Activated T-helper 2 cell treated with anti-CD3 and anti-CD28 coated beads, Interferon-gamma antibody, Interleukin-2, Interleukin-4, amounts not matched to agents 10 μg/mL and 5 μg/mL and 100 μg/mL, durations not matched to agents 14 hours and 24 hours and 36 hours (primary cell): ENCODE measurements around the gene SHC1. TPM values are rescaled to one million over a fixed set of nuclear protein-coding genes. Genes with fewer than 3 reads are reported as not detected.
"Not testable (repeated sequence)": the region's sequence is repeated elsewhere in the genome, so short reads cannot be mapped to it uniquely, and the experiment has no call there.

ENCODE experiments used
- DNase-seq: peaks from one replicate; pipeline ENCODE4 v3.0.0; 2021; ENCODE audit warnings: low spot score
- H3K27ac Mint-ChIP-seq: one replicate; pipeline ENCODE4 v1.8.0; 2021; ENCODE audit warnings: mixed read lengths
- H3K27me3 Mint-ChIP-seq: one replicate; pipeline ENCODE4 v1.8.0; 2021; ENCODE audit warnings: low read depth, mixed read lengths
- H3K36me3 Mint-ChIP-seq: one replicate; pipeline ENCODE4 v1.8.0; 2021; ENCODE audit warnings: low read depth, mixed read lengths
- H3K4me1 Mint-ChIP-seq: one replicate; pipeline ENCODE4 v1.8.0; 2021; ENCODE audit warnings: low read depth, mixed read lengths
- H3K4me3 Mint-ChIP-seq: one replicate; pipeline ENCODE4 v1.8.0; 2021; ENCODE audit warnings: low read depth, mild to moderate bottlenecking, moderate library complexity, mixed read lengths
- H3K9me3 Mint-ChIP-seq: one replicate; pipeline ENCODE4 v1.8.0; 2021; ENCODE audit warnings: mixed read lengths
- intact Hi-C: fragments of 100-400 bp; cut with micrococcal nuclease; formaldehyde crosslinking; loops from one replicate; pipeline ENCODE4 v1.15.1; 2023
- total RNA-seq: library from RNA; stranded (reverse); gene quantifications from 2 replicates; pipeline ENCODE4 v1.2.3, GENCODE V29; 2022

SHC1 gene
- total RNA-seq, 1 donor from 2014 or later = 55.4 TPM

- Mint-ChIP-seq H3K4me1 (peaks cover 30% of the 10 kb centered on the region), H3K27ac (peak overlapping the region; percentile 76), H3K4me3 (peak overlapping the region; percentile 45), H3K27me3 (no peaks in the 10 kb centered on the region), H3K36me3 (peaks cover 5% of the 10 kb centered on the region), H3K9me3 (no peaks in the 10 kb centered on the region)
- no peak for DNase-seq
- intact Hi-C loops = no loop called here
Observed at GRCh38 chr1:154998201-154998780, 27.7 kb upstream of the SHC1 start.

- intact Hi-C loops = no loop called here
- no peaks in the 10 kb centered on the region for H3K36me3 Mint-ChIP-seq
- DNase-seq = no peak
- peak overlapping the region; percentile 32 for H3K27ac Mint-ChIP-seq
- H3K4me3 Mint-ChIP-seq = no peak overlapping the region
- H3K27me3 Mint-ChIP-seq = no peaks in the 10 kb centered on the region
- H3K4me1 Mint-ChIP-seq = peaks cover 30% of the 10 kb centered on the region
- no peaks in the 10 kb centered on the region for H3K9me3 Mint-ChIP-seq
Observed at GRCh38 chr1:154996966-154997701, 26.6 kb upstream of the SHC1 start.

- H3K9me3 Mint-ChIP-seq, H3K27ac Mint-ChIP-seq, intact Hi-C loops, H3K27me3 Mint-ChIP-seq, H3K36me3 Mint-ChIP-seq, H3K4me3 Mint-ChIP-seq, DNase-seq: not testable (repeated sequence)
- H3K4me1 Mint-ChIP-seq = peaks cover 30% of the 10 kb centered on the region
Observed at GRCh38 chr1:154995301-154995983, 24.9 kb upstream of the SHC1 start.

- H3K27me3 Mint-ChIP-seq = no peaks in the 10 kb centered on the region
- no peaks in the 10 kb centered on the region for H3K9me3 Mint-ChIP-seq
- H3K4me1 Mint-ChIP-seq = peaks cover 25% of the 10 kb centered on the region
- intact Hi-C loops = no loop called here
- no peak for DNase-seq
- peaks cover 7% of the 10 kb centered on the region for H3K36me3 Mint-ChIP-seq
- H3K27ac Mint-ChIP-seq = no peak overlapping the region
- no peak overlapping the region for H3K4me3 Mint-ChIP-seq
Observed at GRCh38 chr1:154994591-154994990, 24.0 kb upstream of the SHC1 start.

- Mint-ChIP-seq H3K4me3 (no peak overlapping the region), H3K27me3 (no peaks in the 10 kb centered on the region), H3K9me3 (no peaks in the 10 kb centered on the region), H3K4me1 (peaks cover 25% of the 10 kb centered on the region), H3K36me3 (peaks cover 9% of the 10 kb centered on the region), H3K27ac (no peak overlapping the region)
- intact Hi-C loops = no loop called here
- no peak for DNase-seq
Observed at GRCh38 chr1:154994269-154994587, 23.7 kb upstream of the SHC1 start.

- Mint-ChIP-seq H3K27ac (peak within 1 kb of the TSS; percentile 31), H3K36me3 (peaks cover 14% of the 10 kb centered on the region), H3K4me3 (no peak within 1 kb of the TSS), H3K27me3 (no peaks in the 10 kb centered on the region), H3K4me1 (peaks cover 26% of the 10 kb centered on the region), H3K9me3 (no peaks in the 10 kb centered on the region)
- intact Hi-C loops = no loop called here
- DNase-seq = no peak
Observed at GRCh38 chr1:154993572-154994268, 23.2 kb upstream of the SHC1 start, which contains the start of gene LENEP. TSS of gene LENEP (plus strand) at chr1:154993586. CDS start at chr1:154993608, 22 bp downstream.

GRCh38 chr1:154992721-154993571 is 22.4 kb upstream of the SHC1 start:
- Mint-ChIP-seq H3K4me1 (peaks cover 21% of the 10 kb centered on the region), H3K4me3 (no peak overlapping the region), H3K9me3 (no peaks in the 10 kb centered on the region), H3K36me3 (peaks cover 22% of the 10 kb centered on the region), H3K27me3 (no peaks in the 10 kb centered on the region), H3K27ac (no peak overlapping the region)
- no peak for DNase-seq
- intact Hi-C loops = no loop called here

- Mint-ChIP-seq H3K27me3 (no peaks in the 10 kb centered on the region), H3K4me3 (no peak overlapping the region), H3K36me3 (peaks cover 28% of the 10 kb centered on the region), H3K4me1 (peaks cover 9% of the 10 kb centered on the region), H3K27ac (no peak overlapping the region), H3K9me3 (no peaks in the 10 kb centered on the region)
- DNase-seq = no peak
- intact Hi-C loops = no loop called here
Observed at GRCh38 chr1:154990276-154990675, 19.7 kb upstream of the SHC1 start.

- peaks cover 5% of the 10 kb centered on the region for H3K4me1 Mint-ChIP-seq
- H3K27me3 Mint-ChIP-seq = no peaks in the 10 kb centered on the region
- peaks cover 28% of the 10 kb centered on the region for H3K36me3 Mint-ChIP-seq
- H3K9me3 Mint-ChIP-seq = no peaks in the 10 kb centered on the region
- intact Hi-C loops = no loop called here
- no peak overlapping the region for H3K27ac Mint-ChIP-seq
- no peak overlapping the region for H3K4me3 Mint-ChIP-seq
- DNase-seq = no peak
Observed at GRCh38 chr1:154989195-154989860, 18.8 kb upstream of the SHC1 start.

- Mint-ChIP-seq H3K4me1 (peaks cover 5% of the 10 kb centered on the region), H3K9me3 (no peaks in the 10 kb centered on the region), H3K4me3 (no peak overlapping the region), H3K27me3 (no peaks in the 10 kb centered on the region), H3K27ac (no peak overlapping the region), H3K36me3 (peaks cover 31% of the 10 kb centered on the region)
- DNase-seq = no peak
- intact Hi-C loops = no loop called here
Observed at GRCh38 chr1:154988058-154988954, 17.8 kb upstream of the SHC1 start.

- Mint-ChIP-seq H3K27ac (no peak overlapping the region), H3K27me3 (no peaks in the 10 kb centered on the region), H3K4me1 (peaks cover 5% of the 10 kb centered on the region), H3K9me3 (no peaks in the 10 kb centered on the region), H3K36me3 (peaks cover 31% of the 10 kb centered on the region), H3K4me3 (no peak overlapping the region)
- no peak for DNase-seq
- intact Hi-C loops = no loop called here
Observed at GRCh38 chr1:154987326-154987725, 16.8 kb upstream of the SHC1 start.
